Osteocyte (in vitro differentiated cells): ENCODE results near the gene PARP8. TPM values are rescaled to one million over a fixed set of nuclear protein-coding genes. Genes with fewer than 3 reads are reported as not detected.
"Not testable (repeated sequence)": the region's sequence is repeated elsewhere in the genome, so short reads cannot be mapped to it uniquely, and the experiment has no call there.

Experiments used
- DNase-seq: peaks from one replicate; pipeline ENCODE4 v3.0.0; 2021; ENCODE audit warnings: mixed read lengths; ENCODE audit not compliant: unreplicated experiment; ENCODE audit errors: extremely low spot score
- H3K27ac Mint-ChIP-seq: one replicate; pipeline ENCODE4 v1.8.0; 2021; ENCODE audit warnings: mild to moderate bottlenecking, mixed read lengths; ENCODE audit not compliant: unreplicated experiment
- H3K27me3 Mint-ChIP-seq: one replicate; pipeline ENCODE4 v1.8.0; 2021; ENCODE audit warnings: mixed read lengths; ENCODE audit not compliant: unreplicated experiment
- H3K36me3 Mint-ChIP-seq: one replicate; pipeline ENCODE4 v1.8.0; 2021; ENCODE audit warnings: mixed read lengths; ENCODE audit not compliant: unreplicated experiment
- H3K4me1 Mint-ChIP-seq: one replicate; pipeline ENCODE4 v1.8.0; 2021; ENCODE audit warnings: mixed read lengths; ENCODE audit not compliant: unreplicated experiment
- H3K4me3 Mint-ChIP-seq: one replicate; pipeline ENCODE4 v1.8.0; 2021; ENCODE audit warnings: mild to moderate bottlenecking, moderate library complexity, mixed read lengths; ENCODE audit not compliant: unreplicated experiment
- H3K9me3 Mint-ChIP-seq: one replicate; pipeline ENCODE4 v1.8.0; 2021; ENCODE audit warnings: mixed read lengths; ENCODE audit not compliant: unreplicated experiment
- total RNA-seq: library from RNA; stranded (reverse); gene quantifications from 2 replicates; pipeline ENCODE4 v1.2.1, GENCODE V29; 2021
- TF ChIP-seq, protein P1 (sequence below): fragments of 200-600 bp; sonication (generic); IDR thresholded peaks from 2 replicates; pipeline ENCODE4 v1.5.0; 2021; ENCODE audit warnings: antibody characterized with exemption, mild to moderate bottlenecking, moderate library complexity

The PARP8 gene
- total RNA-seq, 1 donor from 2014 or later: 23.9 TPM

DNA sequence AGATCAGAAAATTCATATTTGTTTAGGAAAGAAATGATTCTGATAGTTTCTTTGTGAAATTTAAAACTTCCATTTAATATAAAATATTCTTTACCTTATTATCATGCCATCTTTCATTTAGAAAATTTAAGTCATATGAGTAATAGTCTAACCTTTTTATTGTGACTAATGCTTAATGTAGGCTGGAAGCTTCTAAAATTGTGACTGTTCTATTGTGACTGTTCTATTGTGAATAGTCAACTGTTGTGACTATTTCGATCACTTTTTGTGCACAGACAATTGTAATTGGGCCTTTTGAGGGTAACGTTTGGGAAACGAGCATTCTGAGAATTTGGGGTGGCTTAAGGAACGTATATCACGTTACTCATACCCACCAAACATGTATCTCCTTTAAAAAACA is 100.0 kb downstream of the PARP8 start:
- no peak overlapping the region for H3K27ac Mint-ChIP-seq

DNA sequence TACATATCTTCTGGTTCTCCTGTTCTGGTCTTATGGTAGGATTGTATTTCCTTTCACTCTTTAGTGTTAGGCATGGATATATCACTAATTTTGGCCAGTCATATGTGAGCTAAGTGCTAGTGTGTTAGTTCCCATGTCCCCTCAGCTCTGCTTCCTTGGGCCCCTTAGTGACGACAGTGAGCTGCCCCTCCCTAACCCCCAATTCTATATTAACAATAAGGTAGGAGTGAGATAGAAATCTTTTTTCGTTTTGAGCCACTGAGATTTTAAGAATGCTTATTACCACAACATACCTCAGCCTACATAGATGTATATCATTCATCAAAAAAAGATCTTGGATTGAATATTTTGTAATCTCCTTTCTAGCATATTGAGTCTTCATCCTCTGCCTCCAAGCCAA is 100.5 kb downstream of the PARP8 start:
- H3K27ac Mint-ChIP-seq: peak overlapping the region; percentile 5
- peaks cover 9% of the 10 kb centered on the region for H3K36me3 Mint-ChIP-seq
- TF ChIP-seq, protein P1, sequence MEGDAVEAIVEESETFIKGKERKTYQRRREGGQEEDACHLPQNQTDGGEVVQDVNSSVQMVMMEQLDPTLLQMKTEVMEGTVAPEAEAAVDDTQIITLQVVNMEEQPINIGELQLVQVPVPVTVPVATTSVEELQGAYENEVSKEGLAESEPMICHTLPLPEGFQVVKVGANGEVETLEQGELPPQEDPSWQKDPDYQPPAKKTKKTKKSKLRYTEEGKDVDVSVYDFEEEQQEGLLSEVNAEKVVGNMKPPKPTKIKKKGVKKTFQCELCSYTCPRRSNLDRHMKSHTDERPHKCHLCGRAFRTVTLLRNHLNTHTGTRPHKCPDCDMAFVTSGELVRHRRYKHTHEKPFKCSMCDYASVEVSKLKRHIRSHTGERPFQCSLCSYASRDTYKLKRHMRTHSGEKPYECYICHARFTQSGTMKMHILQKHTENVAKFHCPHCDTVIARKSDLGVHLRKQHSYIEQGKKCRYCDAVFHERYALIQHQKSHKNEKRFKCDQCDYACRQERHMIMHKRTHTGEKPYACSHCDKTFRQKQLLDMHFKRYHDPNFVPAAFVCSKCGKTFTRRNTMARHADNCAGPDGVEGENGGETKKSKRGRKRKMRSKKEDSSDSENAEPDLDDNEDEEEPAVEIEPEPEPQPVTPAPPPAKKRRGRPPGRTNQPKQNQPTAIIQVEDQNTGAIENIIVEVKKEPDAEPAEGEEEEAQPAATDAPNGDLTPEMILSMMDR: no peak
- H3K27me3 Mint-ChIP-seq: no peaks in the 10 kb centered on the region
- peaks cover 9% of the 10 kb centered on the region for H3K4me1 Mint-ChIP-seq
- no peaks in the 10 kb centered on the region for H3K9me3 Mint-ChIP-seq
- no peak for DNase-seq
- no peak overlapping the region for H3K4me3 Mint-ChIP-seq

More for the DNA sequence above, 100.0 kb downstream of the PARP8 start:
- H3K9me3 Mint-ChIP-seq: no peaks in the 10 kb centered on the region
- H3K27me3 Mint-ChIP-seq: no peaks in the 10 kb centered on the region
- TF ChIP-seq, protein P1: no peak
- no peak for DNase-seq
- peaks cover 9% of the 10 kb centered on the region for H3K4me1 Mint-ChIP-seq
- H3K4me3 Mint-ChIP-seq: no peak overlapping the region
- peaks cover 11% of the 10 kb centered on the region for H3K36me3 Mint-ChIP-seq

DNA sequence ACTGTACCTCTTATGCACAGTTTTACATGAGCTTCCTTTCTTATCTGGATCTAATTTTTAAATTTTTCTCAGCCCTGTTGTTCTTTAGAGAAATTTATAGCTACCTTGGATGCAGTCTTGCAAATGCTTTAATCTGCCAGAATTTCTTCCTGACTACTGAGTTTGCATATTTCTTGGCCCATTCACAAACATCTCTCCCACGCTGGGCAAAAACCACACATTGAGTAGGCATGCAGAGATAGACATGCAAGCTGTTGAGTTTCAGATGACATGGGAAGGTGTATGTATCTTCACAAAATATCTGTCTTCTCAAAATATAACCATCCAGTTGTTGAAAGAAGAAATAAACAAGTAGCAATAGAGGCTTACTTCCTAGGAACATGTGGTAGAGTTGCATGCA is 101.2 kb downstream of the PARP8 start:
- TF ChIP-seq, protein P1: no peak
- Mint-ChIP-seq H3K27ac (no peak overlapping the region), H3K36me3 (peaks cover 8% of the 10 kb centered on the region), H3K27me3 (no peaks in the 10 kb centered on the region), H3K9me3 (no peaks in the 10 kb centered on the region), H3K4me1 (peaks cover 9% of the 10 kb centered on the region), H3K4me3 (no peak overlapping the region)
- DNase-seq: no peak

DNA sequence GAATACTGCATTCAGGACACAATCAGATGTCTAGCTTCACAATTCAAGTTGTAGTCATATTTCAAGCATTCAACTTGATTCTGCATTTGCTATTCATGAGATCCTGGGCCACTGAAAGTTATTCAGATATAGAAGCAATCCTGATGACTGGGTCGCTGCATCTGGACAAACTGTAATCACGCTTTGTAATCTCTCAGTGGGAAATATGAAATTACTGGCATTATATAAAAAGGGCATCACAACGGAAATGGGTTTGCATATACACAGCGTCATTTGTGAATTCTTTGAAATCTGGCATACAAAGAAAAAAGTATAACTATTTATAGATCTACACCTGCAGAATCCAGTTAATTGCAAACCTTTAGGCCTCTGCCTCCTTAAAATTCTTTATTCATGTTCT is 102.2 kb downstream of the PARP8 start:
- Mint-ChIP-seq H3K4me1 (peaks cover 9% of the 10 kb centered on the region), H3K4me3 (no peak overlapping the region), H3K9me3 (peaks cover 8% of the 10 kb centered on the region), H3K27ac (no peak overlapping the region), H3K27me3 (no peaks in the 10 kb centered on the region), H3K36me3 (peaks cover 14% of the 10 kb centered on the region)
- DNase-seq: no peak
- TF ChIP-seq, protein P1: no peak

DNA sequence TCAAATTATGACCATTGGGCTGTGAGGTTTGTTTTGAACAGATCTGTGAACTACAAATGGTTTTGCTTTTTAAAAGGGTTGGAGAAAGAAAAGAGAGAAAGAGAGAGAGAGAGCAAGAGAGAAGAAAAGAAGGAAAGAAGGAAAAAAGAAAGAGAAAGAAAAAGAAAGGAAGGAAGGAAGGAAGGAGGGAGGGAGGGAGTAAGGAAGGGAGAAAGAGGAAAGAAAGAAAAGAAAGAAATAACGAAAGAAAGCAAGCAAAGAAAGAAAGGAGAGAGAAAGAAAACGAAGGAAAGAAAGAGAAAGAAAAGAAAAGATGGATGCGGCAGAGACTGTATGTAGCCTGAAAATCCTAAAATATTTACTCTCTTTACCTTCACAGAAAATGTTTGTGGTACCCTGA is 104.0 kb downstream of the PARP8 start:
- Mint-ChIP-seq H3K27ac (no peak overlapping the region), H3K36me3 (peaks cover 20% of the 10 kb centered on the region), H3K4me3 (no peak overlapping the region), H3K27me3 (no peaks in the 10 kb centered on the region), H3K4me1 (peaks cover 9% of the 10 kb centered on the region), H3K9me3 (peaks cover 8% of the 10 kb centered on the region)
- DNase-seq: no peak
- TF ChIP-seq, protein P1: no peak

DNA sequence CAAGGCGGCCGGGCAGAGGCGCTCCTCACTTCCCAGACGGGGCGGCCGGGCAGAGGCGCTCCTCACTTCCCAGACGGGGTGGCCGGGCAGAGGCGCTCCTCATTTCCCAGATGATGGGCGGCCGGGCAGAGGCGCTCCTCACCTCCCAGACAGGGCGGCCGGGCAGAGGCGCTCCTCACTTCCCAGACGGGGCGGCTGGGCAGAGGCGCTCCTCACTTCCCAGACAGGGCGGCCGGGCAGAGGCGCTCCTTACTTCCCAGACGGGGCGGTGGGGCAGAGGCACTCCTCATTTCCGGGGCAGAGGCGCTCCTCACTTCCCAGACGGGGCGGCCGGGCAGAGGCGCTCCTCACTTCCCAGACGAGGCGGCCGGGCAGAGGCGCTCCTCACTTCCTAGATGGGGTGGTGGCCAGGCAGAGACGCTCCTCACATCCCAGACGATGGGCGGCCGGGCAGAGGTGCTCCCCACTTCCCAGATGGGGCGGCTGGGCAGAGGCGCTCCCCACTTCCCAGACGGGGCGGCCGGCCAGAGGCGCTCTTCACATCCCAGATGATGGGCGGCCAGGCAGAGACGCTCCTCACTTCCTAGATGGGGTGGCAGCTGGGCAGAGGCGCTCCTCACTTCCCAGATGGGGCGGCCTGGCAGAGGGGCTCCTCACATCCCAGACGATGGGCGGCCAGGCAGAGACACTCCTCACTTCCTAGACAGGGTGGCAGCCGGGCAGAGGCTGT is 108.2 kb downstream of the PARP8 start:
- not testable (repeated sequence) for H3K4me3 Mint-ChIP-seq, DNase-seq, H3K27me3 Mint-ChIP-seq, H3K4me1 Mint-ChIP-seq, H3K27ac Mint-ChIP-seq, H3K9me3 Mint-ChIP-seq
- H3K36me3 Mint-ChIP-seq: peaks cover 29% of the 10 kb centered on the region
